ENCODE measurements around the gene GRIN2B. TPM values are rescaled to one million over a fixed set of nuclear protein-coding genes. Genes with fewer than 3 reads are reported as not detected.

The GRIN2B gene
- polyA plus RNA-seq, 1 experiment = not detected

- Histone ChIP-seq H3K27me3 (ENCODE audit: control insufficient read depth, insufficient read depth, low read length) (no peaks in the 10 kb centered on the region), H3K4me3 (ENCODE audit: low read depth, low read length) (no peak overlapping the region), H3K36me3 (ENCODE audit: control insufficient read depth, insufficient read depth, low read length) (no peaks in the 10 kb centered on the region)
- POLR2A ChIA-PET = no interaction called here
- CTCF ChIA-PET = no interaction called here
- no peak for TF ChIP-seq CTCF (IDR thresholded peaks at IDR 0.05; ENCODE audit: insufficient read depth, low read depth, low read length)
- DNase-seq (ENCODE audit: low read depth) = no peak
Observed at GRCh38 chr12:14007639-14008038, 26.2 kb upstream of the GRIN2B start.

- H3K27me3 ChIP-seq (ENCODE audit: control insufficient read depth, insufficient read depth, low read length) = no peaks in the 10 kb centered on the region
- ChIA-PET CTCF (no interaction called here), POLR2A (no interaction called here)
- no peak for DNase-seq (ENCODE audit: low read depth)
- no peaks in the 10 kb centered on the region for H3K36me3 ChIP-seq (ENCODE audit: control insufficient read depth, insufficient read depth, low read length)
- no peak overlapping the region for H3K4me3 ChIP-seq (ENCODE audit: low read depth, low read length)
- no peak for TF ChIP-seq CTCF (IDR thresholded peaks at IDR 0.05; ENCODE audit: insufficient read depth, low read depth, low read length)
Observed at GRCh38 chr12:13992585-13992984, 11.2 kb upstream of the GRIN2B start.

- no peak for DNase-seq (ENCODE audit: low read depth)
- H3K36me3 ChIP-seq (ENCODE audit: control insufficient read depth, insufficient read depth, low read length) = no peaks in the 10 kb centered on the region
- POLR2A ChIA-PET = no interaction called here
- CTCF ChIA-PET = no interaction called here
- no peak overlapping the region for H3K4me3 ChIP-seq (ENCODE audit: low read depth, low read length)
- no peaks in the 10 kb centered on the region for H3K27me3 ChIP-seq (ENCODE audit: control insufficient read depth, insufficient read depth, low read length)
- TF ChIP-seq CTCF (IDR thresholded peaks at IDR 0.05; ENCODE audit: insufficient read depth, low read depth, low read length) = no peak
Observed at GRCh38 chr12:13992106-13992505, 10.7 kb upstream of the GRIN2B start.

GRCh38 chr12:13986031-13986430, 4.6 kb upstream of the GRIN2B start:
- ChIA-PET POLR2A (no interaction called here), CTCF (no interaction called here)
- no peak for TF ChIP-seq CTCF (IDR thresholded peaks at IDR 0.05; ENCODE audit: insufficient read depth, low read depth, low read length)
- Histone ChIP-seq H3K27me3 (ENCODE audit: control insufficient read depth, insufficient read depth, low read length) (peaks cover 2% of the 10 kb centered on the region; the same call in 1 of the 2 replicates), H3K4me3 (ENCODE audit: low read depth, low read length) (no peak overlapping the region), H3K36me3 (ENCODE audit: control insufficient read depth, insufficient read depth, low read length) (no peaks in the 10 kb centered on the region)
- DNase-seq (ENCODE audit: low read depth) = no peak

- Histone ChIP-seq H3K4me3 (ENCODE audit: low read depth, low read length) (no peak overlapping the region), H3K36me3 (ENCODE audit: control insufficient read depth, insufficient read depth, low read length) (no peaks in the 10 kb centered on the region), H3K27me3 (ENCODE audit: control insufficient read depth, insufficient read depth, low read length) (peaks cover 3% of the 10 kb centered on the region; the same call in 1 of the 2 replicates)
- 0 out of 2 replicates have a peak, but pooled peaks have one; percentile 13 for TF ChIP-seq CTCF (IDR thresholded peaks at IDR 0.05; ENCODE audit: insufficient read depth, low read depth, low read length)
- ChIA-PET POLR2A (no interaction called here), CTCF (no interaction called here)
- no peak for DNase-seq (ENCODE audit: low read depth)
Observed at GRCh38 chr12:13981990-13982389, 588 bp upstream of the GRIN2B start.

Measured in BJ (cell line).